Measurements from ENCODE around the gene PRLR.

Gene PRLR

GRCh38 chr5:35160486-35161116 lies 69.7 kb downstream of the PRLR start:
- no peak for DNase-seq (ENCODE audit: low spot score)

GRCh38 chr5:35159370-35159742 lies 70.9 kb downstream of the PRLR start:
- peak; percentile 41 for DNase-seq (ENCODE audit: low spot score)

GRCh38 chr5:35158622-35159369 lies 71.5 kb downstream of the PRLR start:
- DNase-seq (ENCODE audit: low spot score): no peak

DNA sequence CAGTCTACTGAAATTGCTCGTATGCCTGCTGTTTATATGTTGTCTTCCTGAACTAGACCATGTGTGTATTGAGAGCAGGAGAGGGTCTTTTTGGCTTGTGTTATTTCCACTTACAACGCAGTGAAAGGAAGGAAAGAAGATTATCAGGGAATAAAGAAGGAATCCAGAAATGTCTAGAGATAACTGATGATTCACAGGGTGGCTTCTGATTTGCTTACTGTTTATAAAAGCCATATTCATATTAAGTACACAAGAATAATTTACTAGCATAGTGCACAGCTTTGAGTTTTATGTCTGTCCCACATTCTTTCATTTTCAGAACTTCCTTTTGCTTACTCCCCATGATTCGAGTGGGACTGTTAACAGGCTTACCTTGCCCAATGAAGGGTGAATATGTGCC lies 72.1 kb downstream of the PRLR start:
- DNase-seq (ENCODE audit: low spot score): no peak

GRCh38 chr5:35153375-35153932 lies 76.8 kb downstream of the PRLR start:
- no peak for DNase-seq (ENCODE audit: low spot score)

DNA sequence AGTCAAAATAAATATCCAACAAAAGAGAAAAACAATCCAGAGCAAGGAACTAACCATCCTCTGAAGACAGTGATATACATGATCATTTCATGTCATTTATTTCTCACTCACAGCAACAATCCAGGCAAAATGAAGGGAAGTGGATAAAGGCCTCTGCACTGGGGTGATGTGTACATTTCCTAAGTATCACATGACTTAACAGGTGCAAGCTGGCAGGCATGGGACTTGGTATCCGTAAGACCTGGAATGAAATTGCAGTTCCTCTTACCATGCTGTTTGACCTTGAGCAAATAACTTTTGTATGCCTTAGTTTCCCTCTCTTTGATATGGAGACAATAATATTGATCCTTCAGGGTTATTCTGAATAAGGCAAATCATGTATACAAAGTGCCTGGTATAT lies 77.6 kb downstream of the PRLR start:
- no peak for DNase-seq (ENCODE audit: low spot score)

- DNase-seq (ENCODE audit: low spot score): peak; percentile 12
Measured at GRCh38 chr5:35151146-35151920, 79.0 kb downstream of the PRLR start.

GRCh38 chr5:35149041-35149440 lies 81.2 kb downstream of the PRLR start:
- no peak for DNase-seq (ENCODE audit: low spot score)

GRCh38 chr5:35146406-35146805 lies 83.9 kb downstream of the PRLR start:
- no peak for DNase-seq (ENCODE audit: low spot score)

DNA sequence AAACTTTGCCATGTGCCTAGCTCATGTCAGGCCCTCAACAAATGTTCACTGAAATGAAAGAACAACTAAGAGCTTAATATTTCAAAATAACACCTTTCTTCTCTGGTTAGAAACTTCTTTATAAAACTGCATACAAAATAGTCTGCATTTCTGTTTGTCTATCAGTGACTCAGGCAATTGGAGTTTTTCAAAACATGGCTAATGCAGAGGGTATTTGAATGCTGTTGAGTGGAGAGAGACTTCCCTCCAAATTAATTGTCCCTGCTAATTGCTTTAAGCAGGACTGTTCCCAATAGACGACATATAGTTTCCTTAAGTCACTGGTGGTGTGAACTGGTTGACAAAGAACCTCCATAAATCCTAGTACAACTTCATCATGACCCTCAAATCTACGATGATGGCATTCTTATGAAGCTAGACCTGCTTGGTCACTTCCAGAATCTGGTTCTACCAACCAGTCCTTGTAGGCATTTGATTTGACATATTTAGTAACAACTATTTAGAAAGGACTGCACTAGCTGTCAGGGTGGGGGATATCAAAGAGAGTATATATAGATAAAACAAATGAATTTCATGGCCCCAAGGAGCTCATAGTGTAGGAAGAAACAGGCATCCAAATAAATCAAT lies 84.5 kb downstream of the PRLR start:
- DNase-seq (ENCODE audit: low spot score): no peak

- DNase-seq (ENCODE audit: low spot score): no peak
Measured at GRCh38 chr5:35145012-35145411, 85.3 kb downstream of the PRLR start.

- no peak for DNase-seq (ENCODE audit: low spot score)
Measured at GRCh38 chr5:35143841-35144240, 86.4 kb downstream of the PRLR start.

GRCh38 chr5:35141739-35142138 lies 88.5 kb downstream of the PRLR start:
- no peak for DNase-seq (ENCODE audit: low spot score)

DNA sequence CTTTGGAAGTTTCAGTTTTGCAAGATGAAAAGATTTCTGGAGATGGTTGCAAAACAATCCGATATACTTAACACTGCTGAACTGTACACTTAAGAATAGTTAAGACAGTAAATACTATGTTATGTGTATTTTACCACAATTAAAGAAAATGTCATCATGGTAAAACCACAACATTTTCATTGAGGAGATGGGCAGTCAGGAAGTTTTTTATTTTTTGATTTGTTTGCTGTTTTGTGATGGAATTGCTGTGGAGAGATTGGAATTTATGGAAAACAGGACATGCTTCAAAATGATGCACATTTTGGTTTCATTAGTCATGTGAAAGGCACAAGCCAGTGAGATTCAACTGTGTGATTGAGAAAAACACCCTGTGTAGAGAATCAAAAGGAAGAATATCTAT lies 92.1 kb downstream of the PRLR start:
- no peak for DNase-seq (ENCODE audit: low spot score)

- DNase-seq (ENCODE audit: low spot score): no peak
Measured at GRCh38 chr5:35136386-35136785, 93.9 kb downstream of the PRLR start.

GRCh38 chr5:35135239-35135700 lies 95.0 kb downstream of the PRLR start:
- no peak for DNase-seq (ENCODE audit: low spot score)

- DNase-seq (ENCODE audit: low spot score): no peak
Measured at GRCh38 chr5:35134278-35135030, 95.8 kb downstream of the PRLR start.

DNA sequence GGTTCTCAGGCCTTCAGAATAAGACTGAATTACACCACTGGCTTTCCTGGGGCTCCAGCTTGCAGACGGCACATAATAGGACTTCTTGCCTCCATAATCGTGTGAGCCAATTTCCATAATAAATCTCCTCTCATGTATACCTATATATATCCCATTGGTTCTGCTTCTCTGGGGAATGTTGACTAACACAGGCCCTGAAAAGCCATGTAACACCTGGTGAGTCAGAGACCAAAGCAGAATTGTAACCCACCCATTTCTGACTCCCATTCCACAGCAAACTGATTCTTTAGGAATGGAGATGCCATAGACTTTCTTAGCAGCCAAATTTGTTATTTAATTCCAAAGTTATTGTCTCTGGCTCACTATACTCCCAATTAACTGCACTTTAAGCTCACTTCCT lies 97.1 kb downstream of the PRLR start:
- no peak for DNase-seq (ENCODE audit: low spot score)

DNA sequence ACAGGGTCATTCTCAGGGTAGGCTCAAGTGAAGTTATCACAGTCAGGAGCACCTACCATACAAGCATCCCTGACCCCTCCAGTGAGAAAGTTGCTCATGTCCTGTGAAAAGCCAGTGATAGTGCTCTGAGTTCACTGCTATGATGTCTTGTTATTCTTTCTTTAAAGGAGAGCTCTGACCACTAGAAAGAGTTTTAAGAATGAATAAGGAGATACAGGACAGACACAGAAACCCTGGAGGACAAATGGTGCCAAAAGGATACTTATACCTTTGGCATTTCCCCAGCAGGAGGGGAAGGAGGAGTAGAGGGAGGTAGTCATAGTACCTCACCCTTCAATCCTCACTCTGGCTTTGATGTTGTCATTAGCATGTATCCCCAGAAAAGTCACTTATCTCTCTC lies 98.6 kb downstream of the PRLR start:
- DNase-seq (ENCODE audit: low spot score): no peak

GRCh38 chr5:35129921-35130485 lies 100.3 kb downstream of the PRLR start:
- no peak for DNase-seq (ENCODE audit: low spot score)

GRCh38 chr5:35129276-35129675 lies 101.0 kb downstream of the PRLR start:
- no peak for DNase-seq (ENCODE audit: low spot score)
